HFFc6 (cell line): ENCODE data around the gene COL4A1. TPM values are rescaled to one million over a fixed set of nuclear protein-coding genes. Genes with fewer than 3 reads are reported as not detected.

ENCODE experiments used
- DNase-seq: peaks from one replicate; pipeline ENCODE4 v3.0.0-alpha.2; 2018
- H3K27ac Mint-ChIP-seq: 2 replicates; pipeline ENCODE4 v1.8.0; 2020; ENCODE audit warnings: mild to moderate bottlenecking, mixed read lengths
- H3K27me3 Mint-ChIP-seq: 2 replicates; pipeline ENCODE4 v1.8.0; 2021; ENCODE audit warnings: mild to moderate bottlenecking, moderate library complexity, mixed read lengths; ENCODE audit not compliant: insufficient read depth
- H3K36me3 Mint-ChIP-seq: 2 replicates; pipeline ENCODE4 v1.8.0; 2021; ENCODE audit warnings: low read depth, mixed read lengths
- H3K4me1 Mint-ChIP-seq: 2 replicates; pipeline ENCODE4 v1.8.0; 2020; ENCODE audit warnings: low read depth, mixed read lengths
- H3K4me3 Mint-ChIP-seq: 2 replicates; pipeline ENCODE4 v1.8.0; 2020; ENCODE audit warnings: mild to moderate bottlenecking, moderate library complexity, mixed read lengths
- H3K9me3 Mint-ChIP-seq: 2 replicates; pipeline ENCODE4 v1.8.0; 2020; ENCODE audit warnings: mild to moderate bottlenecking, mixed read lengths
- total RNA-seq, 6 experiments: library from RNA; stranded (reverse); fragmentation: NEBNext Ultra II Directional; extraction: Animal tissue kit (Norgen Biotek cat#: 25700); gene quantifications; 2 replicates in 1 of 6; 3 replicates in 5 of 6; pipeline ENCODE4 v1.2.3, GENCODE V29; 2021
- TF ChIP-seq, protein P1 (sequence below): fragments of 200-600 bp; sonication (generic); IDR thresholded peaks from 2 replicates; pipeline ENCODE4 v1.5.0; 2021; ENCODE audit warnings: antibody characterized with exemption, mild to moderate bottlenecking

The COL4A1 gene
- total RNA-seq, 6 experiments from 2014 or later, result 137 to 328 (median 148) TPM

DNA sequence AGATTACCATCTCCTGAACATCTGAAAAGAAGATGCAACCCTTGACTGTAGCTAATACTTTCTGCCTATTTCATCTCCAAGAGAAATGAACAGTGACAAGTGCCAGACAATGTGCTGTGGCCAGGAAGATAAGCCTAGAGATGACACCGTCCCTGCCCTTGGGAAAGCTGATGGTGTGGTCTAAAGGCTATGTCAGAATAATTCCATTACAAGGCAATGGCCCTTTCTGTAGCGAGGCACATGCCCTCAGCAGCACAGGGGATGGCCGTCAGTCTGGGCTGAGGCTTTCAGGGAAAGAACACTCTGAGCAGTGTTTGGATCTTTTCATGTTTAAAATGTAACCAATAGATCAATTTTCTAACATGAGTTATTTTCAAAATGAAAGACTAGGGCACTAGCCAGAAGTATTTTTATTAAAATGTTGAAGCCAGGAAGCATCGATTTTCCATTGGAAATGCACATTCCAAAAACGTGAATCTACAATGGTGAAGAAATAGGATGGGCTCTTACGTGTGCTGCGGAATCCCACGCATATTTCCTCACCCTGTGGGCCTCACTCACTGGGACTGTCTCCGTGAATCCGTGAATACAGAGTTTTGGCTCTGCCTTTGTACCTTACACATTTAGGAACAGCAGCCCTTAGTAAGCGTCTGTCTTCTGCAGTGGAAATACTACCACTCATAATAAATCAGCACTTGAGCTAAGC is 22.0 kb downstream of the COL4A1 start:
- Mint-ChIP-seq H3K4me3 (peak overlapping the region; percentile 49; the same call in 1 of the 2 replicates), H3K27ac (peak overlapping the region; percentile 68), H3K9me3 (no peaks in the 10 kb centered on the region), H3K4me1 (peaks cover 54% of the 10 kb centered on the region), H3K36me3 (peaks cover 35% of the 10 kb centered on the region), H3K27me3 (no peaks in the 10 kb centered on the region; the same call in 1 of the 2 replicates)
- no peak for DNase-seq
- TF ChIP-seq, protein P1, sequence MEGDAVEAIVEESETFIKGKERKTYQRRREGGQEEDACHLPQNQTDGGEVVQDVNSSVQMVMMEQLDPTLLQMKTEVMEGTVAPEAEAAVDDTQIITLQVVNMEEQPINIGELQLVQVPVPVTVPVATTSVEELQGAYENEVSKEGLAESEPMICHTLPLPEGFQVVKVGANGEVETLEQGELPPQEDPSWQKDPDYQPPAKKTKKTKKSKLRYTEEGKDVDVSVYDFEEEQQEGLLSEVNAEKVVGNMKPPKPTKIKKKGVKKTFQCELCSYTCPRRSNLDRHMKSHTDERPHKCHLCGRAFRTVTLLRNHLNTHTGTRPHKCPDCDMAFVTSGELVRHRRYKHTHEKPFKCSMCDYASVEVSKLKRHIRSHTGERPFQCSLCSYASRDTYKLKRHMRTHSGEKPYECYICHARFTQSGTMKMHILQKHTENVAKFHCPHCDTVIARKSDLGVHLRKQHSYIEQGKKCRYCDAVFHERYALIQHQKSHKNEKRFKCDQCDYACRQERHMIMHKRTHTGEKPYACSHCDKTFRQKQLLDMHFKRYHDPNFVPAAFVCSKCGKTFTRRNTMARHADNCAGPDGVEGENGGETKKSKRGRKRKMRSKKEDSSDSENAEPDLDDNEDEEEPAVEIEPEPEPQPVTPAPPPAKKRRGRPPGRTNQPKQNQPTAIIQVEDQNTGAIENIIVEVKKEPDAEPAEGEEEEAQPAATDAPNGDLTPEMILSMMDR, result no peak

DNA sequence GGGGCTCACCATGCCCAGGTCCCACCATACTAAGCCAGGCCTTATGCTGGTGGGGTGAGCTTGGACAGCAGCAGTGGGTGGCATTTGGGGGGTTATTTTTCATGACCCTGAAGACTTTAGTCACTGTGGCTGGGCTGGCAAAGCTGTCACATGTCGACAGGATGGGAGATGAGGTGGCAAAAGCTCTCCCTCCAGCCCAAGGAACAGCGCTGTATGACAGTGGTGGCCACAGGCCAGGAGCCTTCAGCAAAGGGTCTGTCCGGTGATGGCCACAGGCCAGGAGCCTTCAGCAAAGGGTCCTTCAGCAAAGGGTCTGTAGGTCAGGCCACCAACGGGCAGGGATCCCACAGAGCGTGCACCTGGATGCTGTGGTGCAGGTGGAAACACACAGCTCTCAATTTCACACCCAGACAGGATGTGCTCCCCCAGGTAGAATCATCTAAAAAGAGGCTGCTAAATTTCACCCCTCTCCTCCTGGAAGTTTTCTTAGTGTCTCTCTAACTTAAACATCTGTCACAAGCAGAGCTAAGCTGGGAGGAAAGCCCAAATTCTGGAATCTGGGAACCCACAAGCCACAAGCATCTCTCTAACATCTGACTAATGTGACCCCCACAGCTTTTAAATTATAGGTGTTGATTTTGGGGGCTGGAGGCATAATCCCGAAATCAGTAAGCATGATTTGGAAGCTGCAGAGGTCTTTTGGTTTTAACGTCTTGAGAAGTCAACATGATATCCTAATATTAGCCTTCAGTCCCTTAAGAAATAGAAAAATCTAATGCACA is 23.0 kb downstream of the COL4A1 start:
- TF ChIP-seq, protein P1, result no peak
- Mint-ChIP-seq H3K9me3 (no peaks in the 10 kb centered on the region), H3K4me3 (no peak overlapping the region), H3K4me1 (peaks cover 58% of the 10 kb centered on the region), H3K27me3 (no peaks in the 10 kb centered on the region; the same call in 1 of the 2 replicates), H3K36me3 (peaks cover 33% of the 10 kb centered on the region), H3K27ac (no peak overlapping the region)
- DNase-seq, result peak; percentile 45

GRCh38 chr13:110282316-110282841 is 24.6 kb downstream of the COL4A1 start:
- TF ChIP-seq, protein P1, result no peak
- Mint-ChIP-seq H3K4me1 (peaks cover 66% of the 10 kb centered on the region), H3K36me3 (peaks cover 30% of the 10 kb centered on the region), H3K27ac (no peak overlapping the region), H3K4me3 (no peak overlapping the region), H3K9me3 (no peaks in the 10 kb centered on the region), H3K27me3 (no peaks in the 10 kb centered on the region; the same call in 1 of the 2 replicates)
- no peak for DNase-seq

- Mint-ChIP-seq H3K4me3 (no peak overlapping the region), H3K27ac (no peak overlapping the region), H3K36me3 (peaks cover 27% of the 10 kb centered on the region), H3K27me3 (no peaks in the 10 kb centered on the region; the same call in 1 of the 2 replicates), H3K9me3 (no peaks in the 10 kb centered on the region), H3K4me1 (peaks cover 62% of the 10 kb centered on the region)
- DNase-seq, result no peak
- TF ChIP-seq, protein P1, result no peak
These were observed 25.2 kb downstream of the COL4A1 start for GRCh38 chr13:110281736-110282135.

- Mint-ChIP-seq H3K4me1 (peaks cover 56% of the 10 kb centered on the region), H3K27me3 (no peaks in the 10 kb centered on the region; the same call in 1 of the 2 replicates), H3K9me3 (no peaks in the 10 kb centered on the region), H3K4me3 (no peak overlapping the region), H3K36me3 (peaks cover 26% of the 10 kb centered on the region), H3K27ac (no peak overlapping the region)
- DNase-seq, result no peak
- TF ChIP-seq, protein P1, result no peak
These were observed 25.8 kb downstream of the COL4A1 start for GRCh38 chr13:110280985-110281688.
